ENCODE measurements around the gene NBPF3.
"Not testable (repeated sequence)": the region's sequence is repeated elsewhere in the genome, so short reads cannot be mapped to it uniquely, and the experiment has no call there.

The NBPF3 gene, protein sequence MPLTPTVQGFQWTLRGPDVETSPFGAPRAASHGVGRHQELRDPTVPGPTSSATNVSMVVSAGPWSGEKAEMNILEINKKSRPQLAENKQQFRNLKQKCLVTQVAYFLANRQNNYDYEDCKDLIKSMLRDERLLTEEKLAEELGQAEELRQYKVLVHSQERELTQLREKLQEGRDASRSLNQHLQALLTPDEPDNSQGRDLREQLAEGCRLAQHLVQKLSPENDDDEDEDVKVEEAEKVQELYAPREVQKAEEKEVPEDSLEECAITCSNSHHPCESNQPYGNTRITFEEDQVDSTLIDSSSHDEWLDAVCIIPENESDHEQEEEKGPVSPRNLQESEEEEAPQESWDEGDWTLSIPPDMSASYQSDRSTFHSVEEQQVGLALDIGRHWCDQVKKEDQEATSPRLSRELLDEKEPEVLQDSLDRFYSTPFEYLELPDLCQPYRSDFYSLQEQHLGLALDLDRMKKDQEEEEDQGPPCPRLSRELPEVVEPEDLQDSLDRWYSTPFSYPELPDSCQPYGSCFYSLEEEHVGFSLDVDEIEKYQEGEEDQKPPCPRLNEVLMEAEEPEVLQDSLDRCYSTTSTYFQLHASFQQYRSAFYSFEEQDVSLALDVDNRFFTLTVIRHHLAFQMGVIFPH

DNA sequence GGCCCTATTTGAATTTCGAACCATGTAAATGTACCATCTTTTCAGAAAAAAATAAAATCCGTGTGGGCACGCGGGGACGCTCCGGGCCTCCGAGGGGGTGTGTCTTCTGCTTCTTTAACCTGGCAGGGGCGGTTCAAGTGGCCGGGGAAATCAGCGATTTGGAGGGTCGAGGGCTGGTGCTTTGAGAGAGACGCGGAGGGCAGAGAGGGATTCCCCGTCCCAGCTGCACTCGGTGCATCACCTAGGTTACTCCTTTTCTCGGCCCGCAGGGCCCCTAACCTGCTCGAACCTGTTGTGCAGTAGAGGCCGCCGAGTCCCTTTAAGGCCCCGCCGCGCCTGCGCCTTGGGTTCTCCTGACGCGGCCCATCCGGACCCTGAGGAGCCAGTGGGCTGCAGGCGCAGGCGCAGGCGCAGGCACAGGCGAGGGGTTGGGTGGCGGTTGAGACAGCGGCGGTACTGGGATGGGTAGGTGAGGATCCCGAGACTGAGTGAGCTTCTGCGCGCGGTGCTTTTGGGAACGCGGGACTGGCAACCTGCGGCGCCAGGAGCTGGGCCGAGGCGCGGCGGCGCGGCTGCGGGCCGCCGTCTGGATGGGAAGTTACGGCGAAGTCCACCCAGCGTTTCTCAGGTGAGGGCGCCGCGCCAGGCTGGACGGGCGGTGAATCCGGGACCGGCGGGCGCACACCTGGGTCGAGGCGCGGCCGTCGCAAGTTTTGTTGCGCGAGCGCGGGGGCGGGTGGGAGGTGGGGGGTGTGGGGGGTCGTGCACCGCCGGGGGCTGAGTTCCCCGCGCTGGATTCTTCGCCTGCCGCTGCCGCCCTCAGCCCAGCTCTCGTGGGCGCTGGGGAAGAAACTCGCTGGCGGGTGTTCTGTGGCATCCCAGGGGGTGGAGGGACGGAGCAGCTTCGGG, at the start of gene NBPF3:
NBPF3 (plus strand) TSS at position 417 of the 909 bp plus-strand sequence. CDS start 4,950 bp downstream, outside the sequence.
- TF ChIP-seq, protein P1, sequence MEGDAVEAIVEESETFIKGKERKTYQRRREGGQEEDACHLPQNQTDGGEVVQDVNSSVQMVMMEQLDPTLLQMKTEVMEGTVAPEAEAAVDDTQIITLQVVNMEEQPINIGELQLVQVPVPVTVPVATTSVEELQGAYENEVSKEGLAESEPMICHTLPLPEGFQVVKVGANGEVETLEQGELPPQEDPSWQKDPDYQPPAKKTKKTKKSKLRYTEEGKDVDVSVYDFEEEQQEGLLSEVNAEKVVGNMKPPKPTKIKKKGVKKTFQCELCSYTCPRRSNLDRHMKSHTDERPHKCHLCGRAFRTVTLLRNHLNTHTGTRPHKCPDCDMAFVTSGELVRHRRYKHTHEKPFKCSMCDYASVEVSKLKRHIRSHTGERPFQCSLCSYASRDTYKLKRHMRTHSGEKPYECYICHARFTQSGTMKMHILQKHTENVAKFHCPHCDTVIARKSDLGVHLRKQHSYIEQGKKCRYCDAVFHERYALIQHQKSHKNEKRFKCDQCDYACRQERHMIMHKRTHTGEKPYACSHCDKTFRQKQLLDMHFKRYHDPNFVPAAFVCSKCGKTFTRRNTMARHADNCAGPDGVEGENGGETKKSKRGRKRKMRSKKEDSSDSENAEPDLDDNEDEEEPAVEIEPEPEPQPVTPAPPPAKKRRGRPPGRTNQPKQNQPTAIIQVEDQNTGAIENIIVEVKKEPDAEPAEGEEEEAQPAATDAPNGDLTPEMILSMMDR (IDR thresholded peaks at IDR 0.05; ENCODE audit: extremely low read depth, insufficient read depth, missing control alignments), result no peak
- DNase-seq (ENCODE audit: low spot score), result peak; percentile 94
- in situ Hi-C loops (cut with MboI; ENCODE audit: low pct_unique_long_range_greater_than_20kb, low sequenced_read_pairs, unreplicated experiment), result no loop called here

DNA sequence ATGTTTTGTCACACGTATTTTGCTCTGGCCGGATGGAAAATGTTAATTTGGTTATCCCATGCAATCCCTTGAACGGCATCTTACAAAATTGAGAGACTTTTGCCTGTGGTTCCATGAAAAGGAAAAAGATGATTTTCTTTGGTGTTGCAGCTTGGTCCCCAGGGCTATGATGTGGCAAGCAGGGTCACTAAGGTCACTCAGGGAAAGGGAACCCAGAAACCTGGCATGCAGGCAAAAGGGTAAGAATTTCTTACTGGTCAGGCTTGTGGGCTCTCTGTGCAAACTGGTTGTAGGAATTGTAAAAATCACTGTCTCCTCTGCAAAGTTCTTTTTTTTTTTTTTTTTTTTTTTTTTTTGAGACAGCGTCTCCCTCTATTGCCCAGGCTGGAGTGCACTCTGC, 48.4 kb upstream of the NBPF3 start:
- TF ChIP-seq, protein P1 (IDR thresholded peaks at IDR 0.05; ENCODE audit: extremely low read depth, insufficient read depth, missing control alignments), result no peak
- DNase-seq (ENCODE audit: low spot score), result no peak
- in situ Hi-C loops (cut with MboI; ENCODE audit: low pct_unique_long_range_greater_than_20kb, low sequenced_read_pairs, unreplicated experiment), result no loop called here

DNA sequence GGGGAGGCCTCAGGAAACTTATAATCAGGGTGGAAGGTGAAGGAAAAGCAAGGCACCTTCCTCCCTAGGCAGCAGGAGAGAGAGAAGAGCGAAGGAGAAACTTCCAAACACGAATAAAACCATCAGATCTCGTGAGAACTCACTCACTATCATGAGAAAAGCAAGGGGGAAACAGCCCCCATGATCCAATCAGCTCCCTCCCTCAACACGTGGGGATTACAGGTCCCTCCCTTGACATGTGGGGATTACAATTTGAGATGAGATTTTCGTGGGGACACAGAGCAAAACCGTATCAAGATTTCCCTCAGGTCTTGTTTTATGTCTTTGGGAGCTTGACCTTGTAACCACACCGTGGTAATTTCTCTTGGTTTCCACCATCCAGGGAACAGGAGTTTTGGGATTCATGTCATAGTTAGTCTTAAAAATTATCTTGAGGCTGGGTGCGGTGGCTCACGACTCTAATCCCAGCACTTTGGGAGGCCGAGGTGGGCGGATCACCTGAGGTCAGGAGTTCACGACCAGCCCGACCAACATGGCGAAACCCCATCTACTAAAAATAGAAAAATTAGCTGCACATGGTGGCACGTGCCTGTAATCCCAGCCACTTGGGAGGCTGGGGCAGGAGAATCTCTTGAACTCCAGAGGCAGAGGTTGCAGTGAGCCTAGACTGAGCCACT, 47.2 kb upstream of the NBPF3 start:
- no peak for DNase-seq (ENCODE audit: low spot score)
- TF ChIP-seq, protein P1 (IDR thresholded peaks at IDR 0.05; ENCODE audit: extremely low read depth, insufficient read depth, missing control alignments), result no peak
- in situ Hi-C loops (cut with MboI; ENCODE audit: low pct_unique_long_range_greater_than_20kb, low sequenced_read_pairs, unreplicated experiment), result no loop called here

DNA sequence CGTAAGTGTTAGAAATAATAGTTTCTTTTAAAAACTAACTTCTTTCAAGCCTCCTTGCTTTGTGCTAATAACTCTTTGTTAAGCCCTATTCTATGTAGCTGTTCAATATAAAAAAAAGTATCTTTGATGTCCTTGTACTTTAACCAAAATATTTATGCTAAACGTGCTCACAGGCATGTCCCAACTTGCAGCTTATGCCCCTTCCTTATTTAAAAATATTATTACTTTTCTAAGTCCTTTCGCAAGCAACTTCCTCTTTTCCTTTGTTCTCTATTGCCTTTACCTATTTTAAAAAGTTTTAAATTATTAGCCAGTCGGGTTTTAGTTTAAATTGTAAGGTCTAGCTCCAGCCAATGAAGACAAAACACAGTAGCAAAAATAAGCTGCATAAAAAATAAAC, 43.4 kb upstream of the NBPF3 start:
- no peak for DNase-seq (ENCODE audit: low spot score)
- TF ChIP-seq, protein P1 (IDR thresholded peaks at IDR 0.05; ENCODE audit: extremely low read depth, insufficient read depth, missing control alignments), result no peak
- in situ Hi-C loops (cut with MboI; ENCODE audit: low pct_unique_long_range_greater_than_20kb, low sequenced_read_pairs, unreplicated experiment), result no loop called here

DNA sequence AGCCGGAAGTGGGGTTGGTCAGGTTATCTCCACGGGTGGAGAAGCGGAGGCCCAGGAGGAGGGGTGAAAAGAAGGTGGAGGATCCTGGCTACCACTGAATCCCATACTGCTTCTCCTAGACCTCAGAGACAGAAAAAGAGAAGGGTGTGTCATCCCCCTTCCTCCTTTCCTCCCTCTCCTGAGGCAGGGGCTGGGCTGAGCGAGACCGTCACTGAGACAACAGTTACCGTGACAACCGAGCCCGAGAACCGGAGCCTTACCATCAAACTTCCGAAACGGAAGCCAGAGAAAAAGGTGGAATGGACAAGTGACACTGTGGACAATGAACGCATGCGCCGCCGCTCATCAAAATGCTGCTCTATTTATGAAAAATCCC, 42.1 kb upstream of the NBPF3 start:
- peak; percentile 28 for DNase-seq (ENCODE audit: low spot score)
- TF ChIP-seq, protein P1 (IDR thresholded peaks at IDR 0.05; ENCODE audit: extremely low read depth, insufficient read depth, missing control alignments), result no peak
- in situ Hi-C loops (cut with MboI; ENCODE audit: low pct_unique_long_range_greater_than_20kb, low sequenced_read_pairs, unreplicated experiment), result no loop called here

DNA sequence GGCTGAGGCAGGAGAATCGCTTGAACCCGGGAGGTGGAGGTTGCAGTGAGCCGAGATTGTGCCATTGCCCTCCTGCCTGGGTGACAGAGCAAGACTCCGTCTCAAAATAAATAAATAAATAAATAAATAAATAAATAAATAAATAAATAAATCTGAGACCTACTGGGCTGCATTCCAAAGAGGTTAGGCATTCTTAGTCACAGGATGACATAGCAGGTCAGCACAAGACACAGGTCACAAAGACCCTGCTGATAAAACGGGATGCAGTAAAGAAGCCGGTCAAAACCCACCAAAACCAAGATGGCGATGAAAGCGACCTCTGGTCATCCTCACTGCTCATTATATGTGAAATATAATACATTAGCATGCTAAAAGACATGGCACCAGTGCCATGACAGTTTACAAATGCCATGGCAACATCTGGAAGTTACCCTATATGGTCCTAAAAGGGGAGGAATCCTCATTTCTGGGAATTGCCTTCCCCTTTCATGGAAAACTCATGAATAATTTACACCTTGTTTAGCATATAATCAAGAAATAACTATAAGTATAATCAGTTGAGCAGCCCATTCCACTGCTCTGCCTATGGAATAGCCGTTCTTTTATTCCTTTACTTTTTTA, 38.1 kb upstream of the NBPF3 start:
- in situ Hi-C loops (cut with MboI; ENCODE audit: low pct_unique_long_range_greater_than_20kb, low sequenced_read_pairs, unreplicated experiment); DNase-seq (ENCODE audit: low spot score): not testable (repeated sequence)
